Endothelial cell of umbilical vein (primary cell): ENCODE data around the gene APOBEC3C. TPM values are rescaled to one million over a fixed set of nuclear protein-coding genes. Genes with fewer than 3 reads are reported as not detected.

Experiments used
- BruUV-seq: library from RNA; stranded (reverse); fragments of 400-500 nt; replicated peaks from 2 replicates; lab custom pipeline; 2021; lab: Mats Ljungman, UMichigan
- CTCF ChIA-PET: fragments of 300-600, 350-600 bp; sonication (Branson Sonifier 250); formaldehyde crosslinking; loops from one replicate; lab custom pipeline; 2021; ENCODE audit warnings: antibody characterized with exemption, inconsistent platforms; lab: Charles Lee
- POLR2A ChIA-PET: fragments of 300-600, 350-600 bp; sonication (Branson Sonifier 250); formaldehyde crosslinking; loops from one replicate; lab custom pipeline; 2021; ENCODE audit warnings: antibody characterized with exemption, inconsistent platforms; lab: Charles Lee
- DNase-seq: peaks from one replicate; pipeline ENCODE4 v3.0.0-alpha.2; 2011; ENCODE audit warnings: low read depth, low spot score
- FAIRE-seq: peaks from 2 replicates; lab custom pipeline; 2011; peaks lifted over from hg19 to GRCh38; lab: Jason Lieb, UNC
- H2AFZ ChIP-seq: 2 replicates; pipeline ENCODE4 v1.6.0; 2012; ENCODE audit warnings: low read depth, low read length, control low read depth, inconsistent platforms
- H3K27ac ChIP-seq: 2 replicates; pipeline ENCODE4 v1.5.1; 2011; ENCODE audit warnings: low read depth, mild to moderate bottlenecking, control low read depth, low read length, moderate library complexity; ENCODE audit not compliant: insufficient read depth
- H3K27me3 ChIP-seq, 2 experiments: 2 replicates each; pipeline versions ENCODE4 v1.6.0 to v1.6.1; 2011; ENCODE audit warnings: low read length in 2 of 2, mixed read lengths in 1 of 2; ENCODE audit not compliant: control insufficient read depth in 2 of 2, insufficient read depth in 2 of 2
- H3K36me3 ChIP-seq, 2 experiments: 2 replicates in 1 of 2; 3 replicates in 1 of 2; pipeline ENCODE4 v1.5.1; 2011; ENCODE audit warnings: low read length in 2 of 2, mild to moderate bottlenecking in 1 of 2, moderate library complexity in 1 of 2; ENCODE audit not compliant: control insufficient read depth in 2 of 2, insufficient read depth in 2 of 2; ENCODE audit errors: extremely low read depth in 1 of 2
- H3K4me1 ChIP-seq: 3 replicates; pipeline ENCODE4 v1.5.1; 2011; ENCODE audit warnings: mild to moderate bottlenecking, low read length; ENCODE audit not compliant: control insufficient read depth, insufficient read depth; ENCODE audit errors: extremely low read depth
- H3K4me2 ChIP-seq: 2 replicates; pipeline ENCODE4 v1.6.1; 2011; ENCODE audit warnings: low read length, control low read depth, mixed read lengths; ENCODE audit not compliant: insufficient read depth
- H3K4me3 ChIP-seq, 3 experiments: fragments of 200-600 bp in 1 of 3; sonication (generic), shearing (Covaris generic) in 1 of 3; replicated peaks in 1 of 3; 2 replicates each; pipeline ENCODE4 v1.5.1; 2011 to 2016; ENCODE audit warnings: control low read depth in 3 of 3, low read length in 3 of 3, mild to moderate bottlenecking in 2 of 3, inconsistent platforms in 1 of 3, low read depth in 1 of 3, moderate library complexity in 1 of 3; ENCODE audit not compliant: insufficient read depth in 1 of 3
- H3K79me2 ChIP-seq: 2 replicates; pipeline ENCODE4 v1.6.0; 2012; ENCODE audit warnings: low read length, inconsistent platforms; ENCODE audit not compliant: control insufficient read depth, insufficient read depth
- H3K9ac ChIP-seq: replicated peaks from 2 replicates; pipeline ENCODE3; 2011; ENCODE audit warnings: low read length, control low read depth; ENCODE audit not compliant: insufficient read depth; ENCODE audit errors: extremely low read depth
- H3K9me1 ChIP-seq: replicated peaks from 3 replicates; pipeline ENCODE4 v1.6.0; 2011; ENCODE audit warnings: mild to moderate bottlenecking, low read length; ENCODE audit not compliant: control insufficient read depth, insufficient read depth; ENCODE audit errors: extremely low read depth
- H3K9me3 ChIP-seq: replicated peaks from 2 replicates; pipeline ENCODE4 v1.5.1; 2012; ENCODE audit warnings: low read length, inconsistent platforms; ENCODE audit not compliant: control insufficient read depth, insufficient read depth
- H4K20me1 ChIP-seq: replicated peaks from 2 replicates; pipeline ENCODE3; 2011; ENCODE audit warnings: mild to moderate bottlenecking, low read length; ENCODE audit not compliant: control insufficient read depth, insufficient read depth; ENCODE audit errors: extremely low read depth
- CTCF ChIP-seq, 2 donors: IDR thresholded peaks; 1 replicate in 1 of 2; 2 replicates in 1 of 2; pipeline ENCODE4 v1.5.1; 2011; ENCODE audit warnings: low read length in 2 of 2, mild to moderate bottlenecking in 2 of 2, moderate library complexity in 2 of 2, control low read depth in 1 of 2, inconsistent platforms in 1 of 2, low read depth in 1 of 2; ENCODE audit not compliant: insufficient read depth in 1 of 2; ENCODE audit errors: extremely low read depth in 1 of 2
- EZH2 ChIP-seq: IDR thresholded peaks from 2 replicates; pipeline ENCODE4 v1.6.1; 2012; ENCODE audit warnings: borderline replicate concordance, low read depth, mild to moderate bottlenecking, moderate library complexity, low read length, inconsistent platforms; ENCODE audit not compliant: severe bottlenecking
- FOS ChIP-seq: IDR thresholded peaks from 2 replicates; pipeline ENCODE4 v1.6.1; 2011; ENCODE audit warnings: mild to moderate bottlenecking, low read length, moderate library complexity, borderline replicate concordance; ENCODE audit not compliant: insufficient read depth
- GATA2 ChIP-seq: IDR thresholded peaks from 2 replicates; pipeline ENCODE4 v1.7.0; 2011; ENCODE audit warnings: low read depth, mild to moderate bottlenecking, moderate library complexity, mixed read lengths, low read length; ENCODE audit not compliant: insufficient read length, insufficient read depth
- JUN ChIP-seq: IDR thresholded peaks from 2 replicates; pipeline ENCODE4 v1.6.1; 2011; ENCODE audit warnings: borderline replicate concordance, low read depth; ENCODE audit not compliant: insufficient read length, insufficient read depth
- MYC ChIP-seq: IDR thresholded peaks from one replicate; pipeline ENCODE4 v1.6.1; 2011; ENCODE audit warnings: mild to moderate bottlenecking, low read depth, low read length
- POLR2A ChIP-seq: IDR thresholded peaks from 2 replicates; pipeline ENCODE4 v1.6.1; 2012; ENCODE audit warnings: low read depth, mild to moderate bottlenecking, control low read depth, low read length
- POLR2AphosphoS5 ChIP-seq: IDR thresholded peaks from 2 replicates; pipeline ENCODE4 v1.6.1; 2012; ENCODE audit warnings: low read depth, mild to moderate bottlenecking, control low read depth, low read length, moderate library complexity; ENCODE audit not compliant: insufficient read depth
- dilution Hi-C: fragments of 300-500 bp; cut with MboI; formaldehyde crosslinking; loops from one replicate; pipeline ENCODE4 v1.15.0; 2019; ENCODE audit warnings: low sequenced_read_pairs; ENCODE audit not compliant: extremely low pct_ligation_motif_present
- intact Hi-C: fragments of 100-400 bp; cut with micrococcal nuclease; formaldehyde crosslinking; loops from one replicate; pipeline ENCODE4 v1.10.0; 2022
- polyA plus RNA-seq, 4 experiments: library from polyadenylated mRNA; depleted of rRNA in 3 of 4; stranded (reverse) in 3 of 4; unstranded in 1 of 4; fragments of >200 nt; gene quantifications; 2 replicates each; pipeline versions ENCODE4 v1.2.1 to v1.2.3, GENCODE V29; 2011 to 2012; ENCODE audit warnings: missing spikeins in 1 of 4
- total RNA-seq: library from RNA; stranded (reverse); gene quantifications from 2 replicates; pipeline ENCODE4 v1.2.3, GENCODE V29; 2021
- TF ChIP-seq, protein P1 (sequence below): IDR thresholded peaks from 2 replicates; pipeline ENCODE4 v1.6.1; 2011; ENCODE audit not compliant: insufficient read depth, insufficient read length

APOBEC3C gene
- total and polyA plus RNA-seq, 2 donors (not counting 3 experiments of a cell fraction or from before 2014, with no cell fraction given): 7.6 to 10.6 TPM

DNA sequence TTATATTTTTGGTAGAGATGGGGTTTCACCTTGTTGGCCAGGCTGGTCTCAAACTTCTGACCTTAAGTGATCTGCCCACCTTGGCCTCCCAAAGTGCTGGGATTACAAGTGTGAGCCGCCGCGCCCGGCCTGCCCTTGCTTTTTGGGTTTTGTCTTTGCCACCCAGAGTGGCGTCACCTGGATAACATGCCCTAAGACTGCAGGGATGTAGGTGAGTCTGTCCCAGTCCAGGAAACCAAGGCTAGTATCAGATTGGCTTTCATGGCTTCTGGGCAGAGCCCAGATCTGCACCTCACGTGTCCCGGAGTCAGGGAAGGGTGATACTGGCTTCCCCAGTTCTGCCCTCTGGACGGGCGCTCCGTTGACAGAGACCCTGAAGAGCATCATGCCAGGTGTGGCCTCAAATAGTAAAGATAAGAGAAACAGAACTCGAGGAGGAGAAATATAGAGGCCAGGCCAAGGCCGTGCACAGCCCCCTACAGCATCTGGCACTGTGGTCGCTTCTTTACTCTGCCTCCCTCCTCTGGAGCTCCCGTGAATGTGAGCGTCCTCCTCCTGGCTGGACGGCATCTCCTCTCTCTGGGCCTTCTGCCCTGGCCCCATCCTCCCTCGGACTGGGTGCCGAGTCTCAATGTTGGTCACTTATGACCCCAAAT, 39.8 kb upstream of the APOBEC3C start:
- ChIA-PET POLR2A (no interaction called here), CTCF (interaction anchor here (0.7 to 7.6 kb wide), 9 partner anchors 8 to 211 kb away, joined by 3 to 45 read pairs (median 4); partner anchors contain the start of genes APOBEC3B and CBX6)
- no peaks in the 10 kb centered on the region for H4K20me1 ChIP-seq
- no peaks in the 10 kb centered on the region for H3K27me3 ChIP-seq
- no peaks in the 10 kb centered on the region for H3K9me3 ChIP-seq
- intact Hi-C loops (no loop called here), dilution Hi-C loops (no loop called here)
- no peaks in the 10 kb centered on the region for H3K79me2 ChIP-seq
- no peak overlapping the region for H3K27ac ChIP-seq
- no peak overlapping the region for H3K4me3 ChIP-seq
- TF ChIP-seq GATA2: no peak
- no peak for TF ChIP-seq POLR2AphosphoS5
- TF ChIP-seq MYC: no peak
- no peak for TF ChIP-seq EZH2
- TF ChIP-seq POLR2A: no peak
- TF ChIP-seq, protein P1, sequence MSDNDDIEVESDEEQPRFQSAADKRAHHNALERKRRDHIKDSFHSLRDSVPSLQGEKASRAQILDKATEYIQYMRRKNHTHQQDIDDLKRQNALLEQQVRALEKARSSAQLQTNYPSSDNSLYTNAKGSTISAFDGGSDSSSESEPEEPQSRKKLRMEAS: no peak
- TF ChIP-seq CTCF (IDR thresholded peaks at IDR 0.05; ENCODE audit: extremely low read depth in 1 of 2, insufficient read depth in 1 of 2, low read depth in 1 of 2, low read length in 2 of 2): no peak
- TF ChIP-seq FOS: no peak
- no peak for TF ChIP-seq JUN
- DNase-seq: no peak
- H3K9ac ChIP-seq: no peak overlapping the region
- no peaks in the 10 kb centered on the region for H3K4me1 ChIP-seq
- no peak for FAIRE-seq
- H3K4me2 ChIP-seq: no peak overlapping the region
- no peak overlapping the region for H2AFZ ChIP-seq
- H3K9me1 ChIP-seq: no peaks in the 10 kb centered on the region
- no peaks in the 10 kb centered on the region for H3K36me3 ChIP-seq
- BruUV-seq: no TSS peak
